ENCODE data around the gene DYNC1I1. TPM values are rescaled to one million over a fixed set of nuclear protein-coding genes. Genes with fewer than 3 reads are reported as not detected.

DYNC1I1 gene
- total and polyA plus RNA-seq, 2 of the 4 experiments (the other 2 are of a cell fraction), result under 0.01 to 0.15 TPM

GRCh38 chr7:95925971-95926370 lies 153.6 kb downstream of the DYNC1I1 start:
- Histone ChIP-seq H3K14ac (replicated peaks; ENCODE audit: low read depth, low read length) (no peak overlapping the region), H2BK120ac (ENCODE audit: low read depth, low read length) (no peak overlapping the region), H3K27me3 (ENCODE audit: control insufficient read depth, insufficient read depth, low read length) (no peaks in the 10 kb centered on the region), H3K4ac (ENCODE audit: low read depth, low read length) (no peak overlapping the region), H4K5ac (ENCODE audit: low read depth, low read length) (no peak overlapping the region), H2BK20ac (ENCODE audit: low read depth, low read length) (no peak overlapping the region), H3K9me3 (ENCODE audit: control insufficient read depth, insufficient read depth, low read length) (no peaks in the 10 kb centered on the region), H2BK5ac (ENCODE audit: low read depth, low read length, poor library complexity, severe bottlenecking) (no peak overlapping the region), H2AK9ac (replicated peaks; ENCODE audit: low read depth, low read length, poor library complexity) (no peak overlapping the region), H3K36me3 (ENCODE audit: control insufficient read depth, insufficient read depth, low read length) (no peaks in the 10 kb centered on the region), H4K8ac (ENCODE audit: low read depth in 2 of 2, low read length in 2 of 2) (no peak overlapping the region), H2BK15ac (ENCODE audit: low read depth, low read length) (no peak overlapping the region), H3K23ac (ENCODE audit: low read depth, low read length) (no peak overlapping the region), H3K9ac (ENCODE audit: low read depth, low read length) (no peak overlapping the region), H2AK5ac (ENCODE audit: low read depth, low read length) (no peak overlapping the region), H3K4me2 (ENCODE audit: low read depth, low read length) (no peak overlapping the region), H3K9me1 (ENCODE audit: insufficient read depth, low read length) (no peaks in the 10 kb centered on the region), H3K56ac (ENCODE audit: extremely low read depth, insufficient read depth, low read length) (no peak overlapping the region), H4K91ac (ENCODE audit: insufficient read depth, low read depth, low read length) (no peak overlapping the region), H3K79me1 (ENCODE audit: low read depth in 1 of 2, low read length in 2 of 2) (no peaks in the 10 kb centered on the region), H2AFZ (replicated peaks; ENCODE audit: low read length, poor library complexity) (no peak overlapping the region), H4K20me1 (ENCODE audit: insufficient read depth, low read length) (no peaks in the 10 kb centered on the region), H3K18ac (ENCODE audit: low read depth, low read length) (no peak overlapping the region), H3K4me3 (ENCODE audit: insufficient read depth, low read depth, low read length) (no peak overlapping the region), H3K4me1 (ENCODE audit: control insufficient read depth, insufficient read depth, low read length) (no peaks in the 10 kb centered on the region), H3K27ac (ENCODE audit: insufficient read depth, low read length) (no peak overlapping the region)
- POLR2A ChIA-PET (ENCODE audit: unreplicated experiment), result no interaction called here
- in situ Hi-C loops (cut with MboI; ENCODE audit: low sequenced_read_pairs) (no loop called here), dilution Hi-C loops (cut with HindIII; ENCODE audit: low sequenced_read_pairs, unreplicated experiment) (no loop called here), intact Hi-C loops (cut with micrococcal nuclease) (no loop called here)
- no peak for TF ChIP-seq ELK1 (IDR thresholded peaks at IDR 0.05; ENCODE audit: borderline replicate concordance, low read depth, low read length)
- DNase-seq, result no peak
- CTCF ChIA-PET, result interaction anchor here (2.0 kb wide), 1 partner anchor 1102 kb away, joined by 11 read pairs; no protein-coding TSS in a partner anchor
- BruUV-seq (replicated peaks), result no TSS peak
- no peak for ATAC-seq (ENCODE audit: low read depth)
